NK-92 treated with Interleukin-12 subunit alpha and Interleukin-12 subunit beta, amount 100 ng/mL, for 24 hours (cell line): ENCODE results near the gene EME1.

Experiments used
- DNase-seq: peaks from one replicate; lab custom pipeline; 2025; lab: John Stamatoyannopoulos, UW

Gene EME1

DNA sequence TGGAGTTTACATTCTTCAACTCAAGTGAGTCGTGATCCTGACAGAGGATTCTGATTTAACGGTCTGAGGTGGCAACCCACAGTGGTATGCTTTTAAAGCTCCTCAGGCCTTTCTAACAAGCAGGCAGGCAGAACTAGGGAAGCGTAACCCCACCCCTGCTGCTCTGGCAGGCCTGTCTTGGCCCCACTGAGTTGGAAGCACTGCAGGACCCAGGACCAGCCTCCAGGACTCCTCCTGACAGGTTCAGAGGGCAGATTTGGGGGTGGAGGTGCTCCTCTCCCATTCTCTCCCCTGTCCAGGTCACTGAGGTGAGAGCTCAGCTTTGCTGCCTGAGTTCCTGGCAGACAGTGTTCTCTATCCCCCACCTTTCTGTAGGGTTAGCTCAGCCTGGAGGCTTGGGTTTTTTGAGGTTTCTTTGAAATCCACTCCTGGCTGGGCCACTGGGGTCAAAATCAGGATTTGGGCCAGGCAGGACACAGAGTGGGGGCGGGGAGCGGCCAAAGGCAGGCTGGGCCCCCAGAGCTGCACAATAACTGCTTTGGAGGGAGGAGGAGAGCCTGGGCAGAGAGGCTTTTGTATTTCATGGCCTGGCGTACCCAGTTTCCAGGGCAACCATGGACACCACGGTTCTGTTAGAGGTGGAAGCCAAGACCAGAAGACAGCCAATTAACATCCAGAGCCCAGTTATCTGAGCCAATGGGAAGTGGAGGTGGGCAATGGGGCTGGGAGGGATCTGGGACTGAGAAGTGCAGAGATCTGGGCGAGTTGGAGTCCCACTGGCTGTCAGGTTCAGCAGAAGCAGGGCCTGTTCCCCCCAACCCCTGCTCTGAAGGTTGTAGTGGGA lies 9.6 kb upstream of the EME1 start:
- no peak for DNase-seq

- no peak for DNase-seq
These were observed 9.0 kb upstream of the EME1 start for GRCh38 chr17:50364061-50364458.

DNA sequence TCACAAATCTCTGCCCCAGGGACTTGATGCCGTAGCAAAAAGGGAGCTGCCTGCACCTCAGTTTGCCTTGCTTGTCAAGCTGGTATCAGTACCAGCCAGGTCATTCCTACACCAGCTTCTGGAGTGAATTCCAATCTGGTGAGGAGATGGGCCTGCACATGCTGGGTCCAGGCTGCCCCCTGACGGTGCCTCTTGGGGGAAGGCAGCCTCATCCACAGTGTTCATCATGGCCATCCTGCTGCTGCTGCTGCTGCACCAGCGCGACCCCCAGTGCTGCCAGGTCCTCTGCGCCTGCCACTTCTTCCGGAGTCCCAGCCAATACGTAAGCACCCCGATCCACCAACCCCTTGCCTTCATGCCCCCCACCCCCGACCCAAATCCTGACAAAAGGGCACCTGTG lies 8.3 kb upstream of the EME1 start:
- DNase-seq: no peak

GRCh38 chr17:50365165-50365564 lies 7.9 kb upstream of the EME1 start:
- DNase-seq: no peak

DNA sequence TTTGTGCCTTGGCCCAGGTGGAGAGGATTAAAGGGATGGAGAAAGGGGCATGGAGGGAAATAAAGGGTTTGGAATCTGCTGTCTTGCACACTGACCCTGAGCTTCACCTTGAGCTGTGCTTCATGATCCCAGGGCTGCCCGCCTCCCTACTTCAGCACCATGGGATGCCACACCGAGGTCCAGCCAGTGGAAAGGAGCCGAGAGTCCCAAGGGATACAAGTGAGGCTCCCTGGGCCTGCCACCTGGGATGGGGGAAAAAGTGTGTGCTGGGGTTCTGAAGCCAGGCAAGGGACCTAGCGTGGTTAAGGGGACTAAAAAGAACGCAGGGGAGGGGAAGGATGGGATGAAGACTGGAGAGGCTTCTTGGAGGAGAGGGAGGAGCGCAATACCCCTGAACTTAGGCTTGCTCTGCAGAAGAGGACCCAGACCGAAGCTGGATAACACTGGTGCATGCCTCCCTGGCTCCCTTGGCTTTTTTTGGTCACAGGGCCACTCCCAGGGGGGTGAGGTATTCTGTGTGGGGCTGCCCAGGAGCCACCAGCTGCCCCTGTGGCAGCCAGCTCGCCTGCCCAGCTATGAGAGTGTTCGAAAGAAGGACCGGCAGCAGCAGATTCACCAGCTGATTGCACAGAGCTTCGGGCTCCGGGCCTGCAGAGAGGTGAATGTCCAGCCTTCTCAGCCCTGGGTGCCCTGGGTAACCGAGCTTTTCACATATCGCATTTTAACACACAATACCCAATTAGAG lies 7.2 kb upstream of the EME1 start:
- no peak for DNase-seq

DNA sequence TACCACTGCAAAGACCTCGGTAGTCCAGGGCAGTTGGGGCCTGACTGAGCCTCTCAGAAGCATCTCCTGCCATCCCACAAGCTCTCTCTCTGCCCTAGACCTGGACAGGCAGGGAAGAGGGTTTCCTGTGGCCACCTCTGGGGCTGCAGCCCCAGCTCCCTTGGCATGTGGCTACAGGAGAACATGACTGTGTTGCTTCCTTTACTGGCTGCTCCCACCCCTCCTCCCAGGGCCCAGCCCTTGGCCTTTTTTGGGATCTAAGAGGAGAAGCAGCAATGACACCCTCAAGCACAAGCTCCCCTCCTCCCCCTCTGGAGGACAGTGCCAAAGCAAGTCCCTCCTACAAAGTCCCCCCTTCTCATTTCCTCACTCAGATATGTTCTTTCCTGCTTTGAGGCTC lies 5.6 kb upstream of the EME1 start:
- no peak for DNase-seq

- no peak for DNase-seq
These were observed 3.0 kb upstream of the EME1 start for GRCh38 chr17:50370052-50370451.

DNA sequence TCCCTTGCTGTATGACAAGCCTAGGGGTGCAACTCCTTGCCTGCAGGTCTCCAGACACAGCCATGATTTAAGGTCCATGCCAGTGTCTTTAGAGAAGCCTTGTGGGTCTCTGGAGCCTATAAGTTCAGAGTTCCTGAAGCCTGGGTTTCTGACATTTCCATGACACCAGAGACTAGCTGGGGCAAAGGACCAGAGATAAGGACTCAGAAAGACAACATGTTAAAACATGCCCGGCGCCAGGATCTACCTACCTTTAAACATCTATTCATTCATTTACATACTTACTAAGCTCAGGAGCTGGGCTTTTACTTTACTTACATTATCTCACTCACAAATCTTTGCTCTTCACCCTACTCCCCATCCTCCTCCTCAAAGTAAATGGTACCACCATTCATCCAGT lies 1.5 kb upstream of the EME1 start:
- no peak for DNase-seq

DNA sequence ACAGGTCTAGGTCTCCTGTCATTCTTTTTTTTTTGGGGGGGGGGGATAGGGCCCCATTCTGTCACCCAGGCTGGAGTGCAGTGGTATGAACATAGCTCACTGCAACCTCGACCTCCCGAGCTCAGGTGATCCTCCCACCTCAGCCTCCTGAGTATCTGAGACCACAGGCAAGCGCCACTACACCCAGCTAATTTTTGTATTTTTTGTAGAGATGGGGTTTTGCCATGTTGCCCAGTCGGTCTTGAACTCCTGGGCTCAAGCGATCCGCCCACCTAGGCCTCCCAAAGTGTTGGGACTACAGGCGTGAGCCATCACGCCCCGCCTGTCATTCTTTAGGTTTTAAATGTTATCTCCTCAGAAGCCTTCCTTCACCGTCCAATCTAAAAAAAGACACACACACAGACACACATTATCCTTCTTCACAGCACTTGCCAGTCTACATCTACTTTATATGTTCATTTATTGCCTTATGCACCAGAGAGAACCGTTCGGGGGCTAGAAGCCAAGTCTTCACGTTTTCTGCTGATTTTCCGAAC lies 739 bp upstream of the EME1 start:
- no peak for DNase-seq

- DNase-seq: no peak
These were observed 676 bp downstream of the EME1 start for GRCh38 chr17:50373705-50374104.

DNA sequence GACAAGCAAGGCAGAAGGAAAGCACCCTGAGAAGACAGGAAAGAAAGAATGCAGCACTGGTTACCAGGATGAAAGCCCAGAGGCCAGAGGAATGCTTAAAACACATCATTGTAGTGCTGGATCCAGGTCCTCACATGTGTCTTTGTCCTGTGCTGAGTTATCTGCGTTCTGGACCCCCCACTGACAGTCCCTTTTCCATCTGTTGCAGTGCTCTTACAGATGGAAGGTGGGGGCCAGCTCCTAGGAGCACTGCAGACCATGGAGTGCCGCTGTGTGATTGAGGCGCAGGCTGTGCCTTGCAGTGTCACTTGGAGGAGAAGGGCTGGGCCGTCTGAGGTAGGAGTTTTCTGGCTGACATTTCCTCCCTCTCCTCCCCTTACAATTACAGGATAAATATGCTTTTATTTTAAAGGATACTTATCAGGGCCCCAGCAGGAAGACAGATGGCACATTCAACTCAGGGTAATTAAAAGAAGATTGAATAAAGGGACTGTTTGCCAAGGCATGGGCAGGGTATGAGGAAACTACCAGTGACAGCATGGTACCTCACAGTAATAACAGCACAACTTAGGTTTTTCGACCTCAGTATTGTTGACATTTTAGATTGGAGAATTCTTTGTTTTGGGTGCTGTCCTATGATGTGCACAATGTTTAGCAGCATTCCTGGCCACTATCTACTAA lies 3.0 kb downstream of the EME1 start:
- DNase-seq: no peak

DNA sequence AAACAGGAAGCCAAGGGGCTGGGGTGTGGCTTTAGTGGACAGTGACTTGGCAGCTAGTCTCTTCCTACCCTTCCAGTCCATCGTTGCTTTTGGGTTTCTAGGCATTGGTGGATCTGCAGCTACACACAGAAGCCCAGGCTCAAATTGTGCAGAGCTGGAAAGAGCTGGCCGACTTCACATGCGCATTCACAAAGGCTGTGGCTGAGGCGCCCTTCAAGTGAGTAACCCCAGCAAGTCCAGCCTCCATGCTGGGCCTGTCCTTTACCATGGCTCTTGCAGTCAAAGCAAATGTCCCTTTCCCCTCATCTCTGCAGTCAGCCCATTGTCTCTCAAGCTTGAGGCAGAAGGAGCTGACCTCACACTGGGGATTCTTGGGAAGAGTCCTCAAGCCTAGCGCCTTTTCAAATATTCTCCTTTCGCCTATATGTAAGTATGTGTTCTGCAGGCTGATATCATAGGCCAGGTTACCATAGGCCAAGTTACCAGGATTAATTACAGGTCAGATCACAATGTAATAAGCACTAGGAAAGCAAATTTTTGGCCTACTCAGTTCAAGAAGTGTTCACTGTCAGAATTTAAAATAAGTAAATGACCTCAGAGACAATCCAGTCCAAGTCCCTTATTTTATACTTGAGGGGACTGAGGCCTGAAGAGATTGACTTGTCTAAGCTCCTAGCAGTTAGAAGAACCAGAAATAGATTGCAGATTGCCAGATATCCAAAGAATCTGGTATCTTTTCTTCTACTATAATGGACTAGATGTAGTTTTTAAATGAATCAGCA lies 6.5 kb downstream of the EME1 start:
- DNase-seq: no peak

DNA sequence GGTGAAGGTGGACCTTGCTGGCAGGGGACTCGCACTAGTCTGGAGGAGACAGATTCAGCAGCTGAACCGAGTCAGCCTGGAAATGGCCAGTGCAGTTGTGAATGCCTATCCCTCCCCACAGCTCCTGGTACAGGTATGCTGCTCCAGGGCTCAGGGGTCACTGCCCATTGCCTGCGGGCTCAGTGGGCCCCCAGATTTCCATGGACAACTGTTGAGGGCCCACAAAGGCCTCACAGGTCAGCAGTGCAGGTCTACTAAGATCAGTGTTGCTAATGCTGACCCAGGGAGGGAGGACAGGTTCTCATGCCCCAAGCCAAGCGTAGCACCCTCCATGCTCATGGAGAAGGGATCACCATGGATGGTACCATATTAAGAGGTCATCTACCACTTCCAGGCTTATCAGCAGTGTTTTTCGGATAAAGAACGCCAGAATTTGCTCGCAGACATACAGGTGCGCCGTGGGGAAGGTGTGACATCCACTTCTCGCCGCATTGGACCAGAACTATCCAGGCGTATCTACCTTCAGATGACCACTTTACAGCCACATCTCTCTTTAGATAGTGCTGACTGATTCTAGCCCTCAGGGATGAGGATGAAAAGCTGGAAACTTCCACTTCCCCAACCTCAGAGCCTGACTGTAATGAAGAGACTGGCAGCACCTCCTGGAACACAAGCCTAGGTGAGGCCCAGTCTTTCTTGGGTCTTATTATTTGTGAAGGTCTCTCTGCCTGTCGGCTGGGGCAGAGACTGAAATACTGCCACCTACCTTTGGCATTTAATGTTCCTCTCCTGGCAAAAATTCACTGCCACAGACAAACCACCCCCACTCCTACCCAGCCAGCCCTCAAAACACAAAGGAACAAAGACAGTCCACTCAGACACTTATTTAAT lies 7.6 kb downstream of the EME1 start:
- DNase-seq: no peak

GRCh38 chr17:50381260-50381815 lies 8.3 kb downstream of the EME1 start:
- no peak for DNase-seq

GRCh38 chr17:50381920-50382319 lies 8.9 kb downstream of the EME1 start:
- no peak for DNase-seq

DNA sequence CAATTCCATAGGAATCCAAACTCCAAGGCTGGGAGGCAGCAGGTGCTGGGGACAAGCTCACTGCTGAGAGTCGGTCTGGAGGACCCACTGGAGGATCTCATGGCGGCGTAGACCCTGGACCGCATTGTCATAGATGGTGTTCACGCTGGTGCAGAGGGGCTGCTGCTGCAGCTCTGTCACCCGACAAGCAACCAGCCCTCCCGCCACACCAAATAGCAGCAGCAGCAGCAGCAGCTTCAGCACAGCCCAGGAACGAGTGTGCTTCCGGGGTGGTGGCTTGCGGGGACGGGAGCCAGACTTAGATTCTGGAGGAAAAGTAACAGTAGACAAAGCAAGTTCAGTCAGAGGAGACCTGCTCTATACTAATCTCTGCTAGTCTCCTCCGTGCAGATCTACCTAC lies 9.9 kb downstream of the EME1 start:
- DNase-seq: no peak

GRCh38 chr17:50386510-50386909 lies 13.5 kb downstream of the EME1 start:
- DNase-seq: no peak

- no peak for DNase-seq
These were observed 15.7 kb downstream of the EME1 start for GRCh38 chr17:50388728-50389127.

GRCh38 chr17:50389534-50389933 lies 16.5 kb downstream of the EME1 start:
- DNase-seq: no peak

DNA sequence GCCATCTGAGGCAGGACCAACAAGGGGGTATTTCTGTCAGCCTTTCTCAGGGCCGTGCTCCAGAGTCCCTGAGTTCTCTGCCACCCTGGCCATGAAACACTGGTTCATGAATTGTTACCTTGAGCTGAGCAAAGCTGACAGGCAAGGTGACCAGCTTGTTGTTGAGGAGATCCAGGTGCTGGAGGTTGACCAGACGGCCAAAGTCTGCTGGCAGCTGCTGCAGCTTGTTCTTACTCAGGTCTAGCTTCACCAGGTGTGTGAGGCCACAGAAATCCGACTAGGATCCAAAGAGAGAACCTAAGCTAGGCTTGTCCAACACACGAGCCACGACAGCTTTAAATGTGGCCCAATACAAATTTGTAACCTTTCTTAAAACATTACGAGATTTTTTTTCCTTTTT lies 19.6 kb downstream of the EME1 start:
- no peak for DNase-seq

GRCh38 chr17:50393700-50394099 lies 20.7 kb downstream of the EME1 start:
- DNase-seq: no peak
